Activated B cell treated with CpG ODN at 0.5 μM for 24 hours (primary cell): ENCODE measurements around the gene CAPZA2. TPM values are rescaled to one million over a fixed set of nuclear protein-coding genes. Genes with fewer than 3 reads are reported as not detected.

Source experiments
- ATAC-seq: fragments of 200-7000 bp; cut with Tn5 transposase; one replicate; pipeline ENCODE4 v1.10.0; 2021; ENCODE audit warnings: low read depth, mild to moderate bottlenecking, moderate library complexity
- CTCF ChIA-PET: fragments of 350-600 bp; sonication (Branson Sonifier 250); formaldehyde crosslinking; loops from one replicate; lab custom pipeline; 2021; ENCODE audit warnings: antibody characterized with exemption; lab: Charles Lee
- POLR2A ChIA-PET: fragments of 350-600 bp; sonication (Branson Sonifier 250); formaldehyde crosslinking; loops from one replicate; lab custom pipeline; 2021; ENCODE audit warnings: antibody characterized with exemption; lab: Charles Lee
- DNase-seq: peaks from one replicate; pipeline ENCODE4 v3.0.0; 2022
- H3K27ac Mint-ChIP-seq: one replicate; pipeline ENCODE4 v1.8.0; 2020; ENCODE audit warnings: mixed read lengths
- H3K27me3 Mint-ChIP-seq: one replicate; pipeline ENCODE4 v1.8.0; 2021; ENCODE audit warnings: mixed read lengths
- H3K36me3 Mint-ChIP-seq: one replicate; pipeline ENCODE4 v1.8.0; 2021; ENCODE audit warnings: low read depth, mixed read lengths
- H3K4me1 Mint-ChIP-seq: one replicate; pipeline ENCODE4 v1.8.0; 2021; ENCODE audit warnings: mixed read lengths
- H3K4me3 Mint-ChIP-seq: one replicate; pipeline ENCODE4 v1.8.0; 2020; ENCODE audit warnings: mild to moderate bottlenecking, mixed read lengths
- H3K9me3 Mint-ChIP-seq: one replicate; pipeline ENCODE4 v1.8.0; 2020; ENCODE audit warnings: mixed read lengths
- CTCF ChIP-seq: fragments of 200-600 bp; IDR thresholded peaks from one replicate; pipeline ENCODE4 v1.8.0; 2022; ENCODE audit warnings: antibody characterized with exemption, mild to moderate bottlenecking
- intact Hi-C: fragments of 100-400 bp; cut with micrococcal nuclease; formaldehyde crosslinking; loops from one replicate; pipeline ENCODE4 v1.15.1; 2024
- total RNA-seq: library from RNA; stranded (reverse); gene quantifications from 2 replicates; pipeline ENCODE4 v1.2.3, GENCODE V29; 2022

CAPZA2 gene
- total RNA-seq, 1 donor from 2014 or later = 110 TPM

GRCh38 chr7:116842371-116842770 lies 20.0 kb upstream of the CAPZA2 start:
- intact Hi-C loops = no loop called here
- no peaks in the 10 kb centered on the region for H3K36me3 Mint-ChIP-seq
- H3K27ac Mint-ChIP-seq = no peak overlapping the region
- H3K27me3 Mint-ChIP-seq = no peaks in the 10 kb centered on the region
- H3K9me3 Mint-ChIP-seq = no peaks in the 10 kb centered on the region
- ChIA-PET CTCF (no interaction called here), POLR2A (no interaction called here)
- ATAC-seq = no peak
- TF ChIP-seq CTCF = no peak
- H3K4me3 Mint-ChIP-seq = peak overlapping the region; percentile 33
- DNase-seq = no peak
- H3K4me1 Mint-ChIP-seq = peaks cover 28% of the 10 kb centered on the region

- Mint-ChIP-seq H3K36me3 (no peaks in the 10 kb centered on the region), H3K4me1 (peaks cover 28% of the 10 kb centered on the region), H3K27ac (peak overlapping the region; percentile 59), H3K27me3 (no peaks in the 10 kb centered on the region), H3K9me3 (no peaks in the 10 kb centered on the region), H3K4me3 (peak overlapping the region; percentile 72)
- intact Hi-C loops = no loop called here
- POLR2A ChIA-PET = no interaction called here
- ATAC-seq = peak; percentile 71
- no peak for DNase-seq
- TF ChIP-seq CTCF = no peak
- CTCF ChIA-PET = no interaction called here
Measured at GRCh38 chr7:116843378-116843777, 19.0 kb upstream of the CAPZA2 start.

GRCh38 chr7:116851175-116851574 lies 11.2 kb upstream of the CAPZA2 start:
- Mint-ChIP-seq H3K4me1 (no peaks in the 10 kb centered on the region), H3K27ac (no peak overlapping the region), H3K4me3 (no peak overlapping the region), H3K9me3 (no peaks in the 10 kb centered on the region), H3K36me3 (no peaks in the 10 kb centered on the region), H3K27me3 (peaks cover 18% of the 10 kb centered on the region)
- ATAC-seq = no peak
- DNase-seq = no peak
- intact Hi-C loops = no loop called here
- ChIA-PET POLR2A (no interaction called here), CTCF (no interaction called here)
- no peak for TF ChIP-seq CTCF

GRCh38 chr7:116851671-116852070 lies 10.7 kb upstream of the CAPZA2 start:
- POLR2A ChIA-PET = interaction anchor here (0.7 kb wide), 1 partner anchor 700 kb away, joined by 4 read pairs; no protein-coding TSS in a partner anchor
- intact Hi-C loops = no loop called here
- DNase-seq = no peak
- H3K4me1 Mint-ChIP-seq = no peaks in the 10 kb centered on the region
- no peak for TF ChIP-seq CTCF
- H3K27ac Mint-ChIP-seq = no peak overlapping the region
- H3K36me3 Mint-ChIP-seq = no peaks in the 10 kb centered on the region
- ATAC-seq = no peak
- H3K4me3 Mint-ChIP-seq = no peak overlapping the region
- H3K27me3 Mint-ChIP-seq = peaks cover 18% of the 10 kb centered on the region
- H3K9me3 Mint-ChIP-seq = no peaks in the 10 kb centered on the region
- CTCF ChIA-PET = no interaction called here

- no peaks in the 10 kb centered on the region for H3K4me1 Mint-ChIP-seq
Measured at GRCh38 chr7:116854132-116854531, 8.3 kb upstream of the CAPZA2 start.

More at GRCh38 chr7:116854132-116854531, 8.3 kb upstream of the CAPZA2 start:
- no peak overlapping the region for H3K4me3 Mint-ChIP-seq
- ChIA-PET CTCF (no interaction called here), POLR2A (interaction anchor here (0.6 kb wide), 1 partner anchor 41 kb away, joined by 4 read pairs; no protein-coding TSS in a partner anchor)
- H3K27ac Mint-ChIP-seq = no peak overlapping the region
- H3K36me3 Mint-ChIP-seq = no peaks in the 10 kb centered on the region
- intact Hi-C loops = no loop called here
- DNase-seq = no peak
- no peak for ATAC-seq
- peaks cover 22% of the 10 kb centered on the region for H3K27me3 Mint-ChIP-seq
- H3K9me3 Mint-ChIP-seq = no peaks in the 10 kb centered on the region
- TF ChIP-seq CTCF = no peak
